ENCODE measurements around the gene MYG1. TPM values are rescaled to one million over a fixed set of nuclear protein-coding genes. Genes with fewer than 3 reads are reported as not detected.

Gene MYG1
- total and polyA plus RNA-seq, 2 of the 13 experiments (the other 11 are each of a cell fraction or from before 2014, with no cell fraction given): 38.6 to 58.0 TPM

GRCh38 chr12:53299454-53300180 lies at the start of gene MYG1 (continued):
- peak; percentile 70; the same call in 1 of the 2 replicates for TF ChIP-seq ZNF891 (CRISPR knock-in tag; IDR thresholded peaks at IDR 0.05)
- no peak for TF ChIP-seq JUNB (CRISPR knock-in tag; IDR thresholded peaks at IDR 0.05; ENCODE audit: borderline replicate concordance)
- peak; percentile 93 for TF ChIP-seq POGK (CRISPR knock-in tag; conservative IDR thresholded peaks at IDR 0.05)
- peak; percentile 59; the same call in 1 of the 2 replicates for TF ChIP-seq HBP1 (CRISPR knock-in tag; IDR thresholded peaks at IDR 0.05; ENCODE audit: low read depth)
- TF ChIP-seq RFX1 (IDR thresholded peaks at IDR 0.05): peak; percentile 94
- peak; percentile 52; the same call in 1 of the 2 replicates for TF ChIP-seq ZNF607 (CRISPR knock-in tag; IDR thresholded peaks at IDR 0.05; ENCODE audit: borderline replicate concordance)
- TF ChIP-seq AFF4 (CRISPR knock-in tag; IDR thresholded peaks at IDR 0.05): no peak
- no peak for TF ChIP-seq FOXJ3 (CRISPR knock-in tag; IDR thresholded peaks at IDR 0.05; ENCODE audit: borderline replicate concordance)
- TF ChIP-seq ZNF512B (CRISPR knock-in tag; IDR thresholded peaks at IDR 0.05; ENCODE audit: borderline replicate concordance): no peak
- TF ChIP-seq RXRB (CRISPR knock-in tag; IDR thresholded peaks at IDR 0.05; ENCODE audit: borderline replicate concordance): peak; percentile 61; the same call in 1 of the 2 replicates
- no peak for TF ChIP-seq THRA (CRISPR knock-in tag; IDR thresholded peaks at IDR 0.05; ENCODE audit: borderline replicate concordance)
- TF ChIP-seq TFDP1 (CRISPR knock-in tag; IDR thresholded peaks at IDR 0.05; ENCODE audit: borderline replicate concordance): peak; percentile 76; the same call in 1 of the 2 replicates
- peak; percentile 88; the same call in 1 of the 2 replicates for TF ChIP-seq ZNF761 (CRISPR knock-in tag; conservative IDR thresholded peaks at IDR 0.05)
- no peak for TF ChIP-seq ZSCAN20 (CRISPR knock-in tag; IDR thresholded peaks at IDR 0.05; ENCODE audit: borderline replicate concordance)

Measured in HepG2 (cell line).